GM21447 (cell line): Measurements from ENCODE around the gene KRTAP5-4.
"Not testable (repeated sequence)": the region's sequence is repeated elsewhere in the genome, so short reads cannot be mapped to it uniquely, and the experiment has no call there.

Source experiments
- ATAC-seq: cut with Tn5 transposase; IDR thresholded peaks from one replicate; pipeline ENCODE4 v1.9.1; 2021; ENCODE audit not compliant: unreplicated experiment

Gene KRTAP5-4, protein sequence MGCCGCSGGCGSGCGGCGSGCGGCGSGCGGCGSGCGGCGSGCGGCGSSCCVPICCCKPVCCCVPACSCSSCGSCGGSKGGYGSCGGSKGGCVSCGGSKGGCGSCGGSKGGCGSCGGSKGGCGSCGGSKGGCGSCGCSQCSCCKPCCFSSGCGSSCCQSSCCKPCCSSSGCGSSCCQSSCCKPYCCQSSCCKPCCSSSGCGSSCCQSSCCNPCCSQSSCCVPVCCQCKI

DNA sequence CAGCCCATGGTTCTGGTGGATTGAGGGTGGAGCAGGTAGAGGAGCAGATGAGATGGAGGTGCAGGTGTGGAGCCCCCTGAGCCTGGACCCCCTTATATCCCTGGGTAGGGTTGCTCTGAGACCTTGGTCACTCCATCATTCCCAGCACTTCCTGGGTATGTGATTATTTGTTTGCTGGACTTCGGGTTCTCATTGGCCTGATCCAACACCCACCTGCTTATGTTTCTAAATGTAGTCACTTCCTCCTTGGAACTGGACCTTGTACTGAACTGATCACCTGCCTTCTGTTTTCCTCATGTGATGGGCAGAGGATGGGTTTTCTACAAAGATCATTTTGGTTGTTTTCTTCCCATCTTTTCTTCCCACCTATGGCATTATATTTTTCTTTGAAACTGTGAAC is at the start of gene KRTAP5-4:
Gene KRTAP5-4 (minus strand): TSS at position 53 of the 400 bp plus-strand sequence. CDS start 45 bp downstream, at position 8.
- no peak for ATAC-seq

DNA sequence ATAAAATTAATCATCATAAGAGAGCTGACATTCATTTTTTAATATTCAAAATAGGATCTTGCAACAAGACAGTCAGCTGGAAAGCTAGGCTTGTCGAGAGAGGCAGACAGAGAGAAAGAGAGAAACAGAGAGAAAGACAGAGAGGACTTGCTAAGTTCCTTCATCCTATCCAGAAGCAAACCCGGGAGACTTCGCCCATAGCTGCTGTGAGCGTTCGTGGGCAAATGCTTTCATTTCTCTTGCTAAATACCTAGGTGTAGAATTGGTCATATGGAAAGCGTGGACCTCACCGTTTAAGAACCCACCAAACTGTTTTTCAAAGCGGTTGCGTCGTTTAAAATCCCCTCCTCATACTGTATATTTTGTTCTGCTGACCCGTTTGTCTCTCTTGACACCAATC is 49.7 kb upstream of the KRTAP5-4 start:
- ATAC-seq, result no peak

DNA sequence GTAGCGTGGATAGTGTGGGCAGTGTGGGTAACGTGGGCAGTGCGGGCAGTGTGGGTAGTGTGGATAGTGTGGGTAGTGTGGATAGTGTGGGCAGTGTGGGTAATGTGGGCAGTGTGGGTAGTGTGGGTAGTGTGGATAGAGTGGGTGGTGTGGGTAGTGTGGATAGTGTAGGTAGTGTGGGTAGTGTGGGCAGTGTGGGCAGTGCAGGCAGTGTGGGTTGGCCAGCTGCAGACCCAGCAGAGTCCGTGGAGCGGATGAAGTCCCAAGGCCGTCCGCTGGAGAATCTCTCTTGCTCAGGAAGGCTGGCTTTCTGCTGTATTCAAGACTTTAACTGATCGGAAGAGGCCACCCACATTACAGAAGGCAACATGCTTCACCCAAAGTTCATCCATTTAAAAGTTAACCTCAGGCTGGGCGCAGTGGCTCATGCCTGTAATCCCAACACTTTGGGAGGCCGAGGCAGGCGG is 49.0 kb upstream of the KRTAP5-4 start:
- no peak for ATAC-seq

DNA sequence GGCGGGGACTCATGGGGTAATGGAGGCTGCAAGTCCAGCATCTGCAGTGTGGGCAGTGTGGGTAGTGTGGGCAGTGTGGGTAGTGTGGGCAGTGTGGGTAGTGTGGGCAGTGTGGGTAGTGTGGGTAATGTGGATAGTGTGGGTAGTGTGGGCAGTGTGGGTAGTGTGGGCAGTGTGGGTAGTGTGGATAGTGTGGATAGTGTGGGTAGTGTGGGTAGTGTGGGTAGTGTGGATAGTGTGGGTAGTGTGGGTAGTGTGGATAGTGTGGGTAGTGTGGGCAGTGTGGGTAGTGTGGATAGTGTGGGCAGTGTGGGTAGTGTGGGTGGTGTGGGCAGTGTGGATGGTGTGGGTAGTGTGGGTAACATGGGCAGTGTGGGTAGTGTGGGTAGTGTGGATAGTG is 48.5 kb upstream of the KRTAP5-4 start:
- ATAC-seq, result not testable (repeated sequence)

DNA sequence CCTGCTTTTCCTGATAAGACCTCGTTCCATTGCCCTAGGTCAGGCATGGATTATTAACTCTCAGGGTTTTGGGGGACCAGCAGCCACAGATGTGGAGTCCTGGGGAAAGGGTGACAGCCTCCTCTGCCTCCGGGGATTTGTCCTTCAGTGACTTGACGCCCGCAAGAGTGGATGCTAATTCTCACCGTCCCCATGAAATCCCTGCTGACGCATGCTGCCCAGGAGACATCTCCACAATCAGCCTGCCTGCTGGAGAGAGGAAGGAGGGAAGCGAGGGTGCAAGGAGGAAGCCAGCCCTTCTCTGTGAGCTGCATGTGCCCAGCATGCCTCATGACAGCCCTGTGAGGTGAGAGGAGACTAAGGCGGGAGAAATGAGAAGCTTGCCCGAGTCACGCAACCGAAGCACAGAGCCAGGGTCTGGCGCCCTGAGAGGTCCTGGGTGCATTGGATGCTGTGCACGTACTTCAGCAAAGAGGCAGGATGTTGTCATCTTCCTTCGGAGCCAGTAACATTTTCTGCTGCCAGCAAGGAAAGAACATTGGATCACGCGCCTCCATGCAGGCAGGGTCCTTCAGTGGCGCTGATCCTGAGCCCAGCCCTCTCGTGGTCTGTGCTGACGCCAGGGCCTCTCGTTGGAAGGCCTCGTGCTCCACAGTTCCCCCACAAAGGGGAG is 47.7 kb upstream of the KRTAP5-4 start:
- no peak for ATAC-seq

DNA sequence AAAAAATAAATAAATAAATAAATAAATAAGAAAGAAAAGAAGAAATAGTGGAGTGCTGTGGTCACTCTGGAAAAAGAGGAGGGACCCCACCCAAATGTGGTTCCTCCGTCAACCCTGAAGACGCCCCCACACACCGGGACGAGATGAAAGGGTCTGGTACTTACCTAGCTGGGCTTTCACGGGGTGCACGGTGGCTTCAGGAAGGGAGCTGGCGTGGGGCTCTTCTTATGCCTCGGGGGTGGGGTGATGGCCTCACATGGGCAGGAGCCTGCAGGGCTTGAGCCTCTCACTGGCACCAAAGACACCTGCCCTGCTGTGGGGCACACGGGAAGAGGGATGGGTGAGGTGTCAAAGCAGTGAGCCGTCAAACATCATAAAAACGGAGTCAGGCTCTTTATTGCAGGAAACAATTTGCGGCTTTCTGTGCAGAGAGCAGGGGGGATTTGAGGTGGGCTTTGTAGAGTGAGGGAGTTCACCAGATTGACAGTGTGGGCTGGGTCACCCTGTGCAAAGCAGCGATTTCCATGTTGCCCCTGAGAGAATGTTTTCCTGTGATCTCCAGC is 47.1 kb upstream of the KRTAP5-4 start:
- no peak for ATAC-seq

DNA sequence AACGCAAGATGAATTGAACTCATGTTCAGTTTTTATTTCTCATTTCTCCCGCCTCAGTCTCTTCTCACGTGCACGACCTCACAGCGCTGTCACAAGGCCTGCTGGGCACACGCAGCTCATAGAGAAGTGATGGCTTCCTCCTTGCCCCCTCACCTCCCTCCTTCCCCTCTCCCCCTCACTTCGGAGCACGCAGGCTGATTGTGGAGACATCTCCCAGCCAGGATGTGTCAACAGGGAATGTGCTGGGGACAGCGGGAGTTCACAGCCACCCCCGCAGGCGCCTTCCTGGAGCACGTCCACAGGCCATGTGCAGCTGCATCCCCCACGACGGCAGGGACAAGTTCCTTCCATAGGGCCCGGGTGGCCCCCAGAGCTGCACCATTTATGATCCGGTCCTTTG is 46.0 kb upstream of the KRTAP5-4 start:
- no peak for ATAC-seq

DNA sequence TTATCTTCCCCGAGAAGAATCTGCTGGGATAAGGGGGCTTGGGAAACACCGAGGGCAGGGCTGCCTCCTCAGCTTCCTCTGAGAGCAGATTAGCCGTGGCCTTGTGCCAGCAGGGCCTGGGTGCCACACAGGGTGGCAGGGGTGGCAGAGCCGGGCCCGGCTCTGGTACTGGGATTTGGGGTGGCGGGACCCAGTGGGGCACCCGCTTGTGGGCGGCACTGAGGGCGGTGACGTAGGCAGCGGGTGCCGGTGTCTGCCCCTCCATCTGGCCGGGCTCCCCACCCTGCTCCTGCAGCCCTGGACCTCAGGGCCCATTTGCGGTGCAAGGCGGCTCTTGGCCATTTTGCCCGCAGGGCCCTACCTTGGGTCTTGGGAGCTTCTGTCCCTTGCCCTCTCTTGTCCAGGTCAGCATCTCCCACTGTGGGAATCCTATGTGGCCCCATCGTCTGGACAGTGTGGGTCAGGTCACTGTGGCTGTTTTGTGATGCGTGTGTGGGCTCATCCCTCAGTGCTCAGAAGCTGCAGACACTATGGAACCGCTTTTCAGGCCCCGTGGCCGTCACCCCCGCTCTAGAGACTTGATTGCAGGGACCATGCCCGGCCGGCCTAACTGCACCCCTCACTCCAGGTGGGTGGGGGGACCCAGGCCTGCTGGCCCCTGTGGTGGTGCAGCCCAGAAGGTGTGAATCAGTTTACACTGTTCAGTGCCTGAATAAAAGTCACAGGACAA is 45.3 kb upstream of the KRTAP5-4 start:
- ATAC-seq, result no peak

DNA sequence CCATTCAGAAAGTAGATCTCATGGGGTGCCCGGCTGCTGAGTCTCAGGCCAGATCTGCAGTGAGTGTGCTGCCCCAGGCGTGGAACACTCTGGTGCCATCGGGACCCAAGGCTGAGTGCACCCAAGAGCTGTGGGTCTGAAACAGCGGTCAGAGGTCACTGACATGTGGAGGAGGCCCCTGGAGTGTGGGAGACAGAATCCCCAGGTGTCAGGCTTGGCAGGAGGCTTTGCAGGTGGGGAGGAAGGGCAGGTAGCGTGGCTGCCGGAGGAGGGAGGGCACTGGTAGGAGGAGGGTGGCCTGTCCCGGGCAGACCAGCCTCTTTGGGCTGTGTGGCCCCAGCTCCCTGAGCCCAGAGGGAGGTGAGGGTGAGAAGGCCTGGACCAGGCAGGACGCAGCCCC is 43.4 kb upstream of the KRTAP5-4 start:
- ATAC-seq, result no peak

DNA sequence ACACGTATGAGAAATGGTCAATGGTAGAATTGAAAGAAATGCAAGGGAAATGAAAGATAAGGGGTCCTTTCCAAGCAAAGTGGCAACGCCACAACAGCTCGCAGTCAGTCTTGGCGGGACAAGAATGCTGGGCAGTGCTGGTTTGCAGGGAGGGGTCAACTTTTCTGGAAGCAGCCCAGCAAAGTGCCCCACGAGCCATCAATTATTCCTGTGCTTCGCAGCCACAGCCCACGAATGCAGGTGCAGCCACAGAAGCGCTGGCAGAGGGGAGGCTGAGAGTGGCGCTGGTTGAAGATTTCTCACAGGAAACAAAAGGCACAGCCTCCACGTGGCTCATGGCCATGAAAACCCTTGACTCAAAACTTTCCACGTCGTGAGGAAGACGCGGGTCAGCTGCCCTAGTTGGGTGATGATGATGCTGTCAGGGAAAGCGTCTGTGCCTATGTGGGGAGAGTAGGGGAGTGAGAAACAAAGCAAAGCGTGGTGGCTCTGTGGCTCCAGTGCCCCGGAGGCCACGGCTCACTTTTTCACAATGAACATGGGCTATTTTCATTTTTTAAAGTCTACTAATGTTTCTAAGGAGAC is 40.9 kb upstream of the KRTAP5-4 start:
- not testable (repeated sequence) for ATAC-seq

DNA sequence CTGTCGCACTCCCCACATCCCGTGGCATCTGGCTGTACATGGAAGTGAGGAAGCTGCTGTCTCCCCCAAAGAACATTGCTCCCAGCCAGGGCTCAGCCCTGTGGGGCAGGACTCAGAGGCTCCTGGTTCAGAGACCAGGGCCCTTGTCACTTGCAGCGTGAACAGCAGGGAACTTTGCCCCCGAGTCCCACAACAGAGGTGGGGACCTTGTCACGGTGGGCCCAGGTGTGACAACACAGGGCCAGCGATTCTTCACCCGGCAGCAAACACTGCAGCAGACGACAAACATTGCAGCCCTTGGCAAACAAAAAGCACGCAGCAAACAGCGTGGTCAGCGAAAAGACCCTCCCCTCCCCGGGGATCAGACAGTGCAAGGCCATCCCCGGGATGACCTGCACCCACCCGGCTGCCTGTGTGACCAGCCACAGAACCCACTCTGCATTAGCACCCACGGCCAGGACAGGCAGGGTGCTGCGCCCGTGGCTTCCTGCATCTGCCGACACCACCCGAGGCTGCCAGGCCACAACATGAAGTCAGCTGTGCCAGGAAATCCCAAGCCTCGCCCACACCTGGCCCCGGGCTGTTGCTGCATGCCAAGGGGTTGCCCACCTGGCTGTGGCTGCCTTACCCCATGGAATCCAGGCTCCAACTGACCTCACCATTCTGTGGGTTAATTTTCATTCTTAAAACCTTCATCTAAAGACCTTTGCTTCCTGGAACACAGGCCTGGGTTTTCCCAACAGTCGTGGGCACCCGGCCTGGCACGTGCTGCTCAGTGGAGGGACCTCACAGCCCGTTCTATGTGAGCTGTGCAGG is 39.7 kb upstream of the KRTAP5-4 start:
- ATAC-seq, result not testable (repeated sequence)

DNA sequence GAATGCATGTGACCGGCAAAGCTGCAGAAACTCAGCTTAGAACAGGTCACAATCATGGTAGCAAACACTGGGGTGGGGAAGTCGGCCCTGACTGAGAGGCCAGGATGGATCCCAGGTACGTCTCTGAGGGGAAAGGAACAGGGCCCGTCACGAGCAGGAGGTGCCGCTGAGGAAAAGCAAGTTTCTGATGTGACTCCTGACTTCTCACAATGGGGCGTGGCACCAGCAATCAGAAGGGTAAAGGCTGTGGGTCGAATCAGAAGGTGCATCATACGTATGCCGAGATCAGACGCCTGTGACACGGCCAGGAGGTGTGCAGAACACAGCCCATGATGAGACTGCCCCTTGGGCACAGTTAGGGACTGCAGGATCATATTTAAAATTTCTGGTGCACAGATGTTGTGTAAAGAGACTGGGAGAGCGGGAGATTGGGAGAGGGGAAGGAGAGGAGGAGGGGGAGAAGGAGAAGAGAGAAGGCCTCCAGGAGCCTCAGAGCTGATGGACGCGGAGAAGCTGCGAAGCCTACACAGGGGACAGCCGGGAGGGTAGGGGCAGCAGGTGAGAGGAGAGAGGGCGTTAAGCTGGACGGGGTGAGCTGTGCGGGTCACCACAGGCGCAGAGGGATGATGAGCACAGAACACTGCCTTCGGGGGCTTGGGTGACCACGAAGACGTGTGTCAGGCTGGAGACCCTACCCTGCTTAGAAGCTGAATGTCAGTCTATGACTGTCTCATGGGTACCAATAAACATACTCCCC is 38.4 kb upstream of the KRTAP5-4 start:
- no peak for ATAC-seq

DNA sequence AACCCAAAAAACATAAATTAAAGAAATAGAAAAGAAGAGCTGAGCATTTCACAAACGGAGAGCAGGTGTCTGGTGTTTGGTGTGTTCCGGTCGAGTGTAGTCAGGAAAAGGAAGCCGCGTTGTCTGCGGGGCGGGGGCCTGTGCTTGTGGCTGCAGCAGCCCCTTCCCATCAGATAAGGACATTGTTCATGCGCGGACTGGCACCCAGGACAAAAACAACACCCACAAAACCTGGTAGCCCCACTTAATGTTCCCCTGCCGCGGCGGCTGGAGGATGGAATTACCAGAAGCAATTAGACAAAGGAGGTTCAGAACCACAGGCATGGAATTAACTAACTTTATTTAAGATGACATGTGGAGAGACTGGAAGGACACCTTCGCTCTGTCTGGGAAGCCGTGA is 37.6 kb upstream of the KRTAP5-4 start:
- ATAC-seq, result no peak

DNA sequence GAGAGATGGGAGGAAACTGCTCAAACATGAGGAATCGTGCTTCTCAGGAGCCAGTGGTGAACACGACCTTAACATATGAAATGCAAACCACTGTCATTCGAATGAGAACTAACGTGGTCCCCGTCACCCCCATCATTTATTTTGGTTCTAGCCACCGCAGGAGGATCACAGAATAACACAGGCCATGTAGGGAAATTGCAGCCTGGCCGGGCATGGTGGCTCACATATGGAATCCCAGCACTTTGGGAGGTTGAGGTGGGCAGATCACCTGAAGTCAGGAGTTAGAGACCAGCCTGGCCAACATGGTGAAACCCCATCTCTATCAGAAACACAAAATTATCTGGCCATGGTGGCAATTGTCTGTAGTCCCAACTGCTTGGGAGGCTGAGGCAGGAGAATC is 34.7 kb upstream of the KRTAP5-4 start:
- ATAC-seq, result no peak

DNA sequence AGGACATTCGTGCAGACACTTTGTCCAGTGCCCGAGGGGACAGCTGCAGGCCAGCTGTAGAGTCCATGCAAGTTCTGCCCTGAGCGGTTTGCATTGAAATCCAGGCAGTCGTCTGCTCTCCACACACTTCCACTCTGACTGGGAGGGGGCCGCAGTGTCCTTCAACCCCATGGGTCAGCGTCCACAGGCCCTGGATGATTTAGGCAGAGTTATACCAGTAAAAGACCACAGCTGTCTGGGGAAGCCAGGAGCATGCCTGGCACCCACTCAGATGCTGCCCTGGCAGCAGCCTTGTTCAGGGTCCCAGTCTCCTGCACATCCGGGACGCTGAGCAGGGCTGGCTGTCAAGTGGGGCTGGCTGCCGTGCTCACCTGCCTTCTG is 34.1 kb upstream of the KRTAP5-4 start:
- ATAC-seq, result no peak

DNA sequence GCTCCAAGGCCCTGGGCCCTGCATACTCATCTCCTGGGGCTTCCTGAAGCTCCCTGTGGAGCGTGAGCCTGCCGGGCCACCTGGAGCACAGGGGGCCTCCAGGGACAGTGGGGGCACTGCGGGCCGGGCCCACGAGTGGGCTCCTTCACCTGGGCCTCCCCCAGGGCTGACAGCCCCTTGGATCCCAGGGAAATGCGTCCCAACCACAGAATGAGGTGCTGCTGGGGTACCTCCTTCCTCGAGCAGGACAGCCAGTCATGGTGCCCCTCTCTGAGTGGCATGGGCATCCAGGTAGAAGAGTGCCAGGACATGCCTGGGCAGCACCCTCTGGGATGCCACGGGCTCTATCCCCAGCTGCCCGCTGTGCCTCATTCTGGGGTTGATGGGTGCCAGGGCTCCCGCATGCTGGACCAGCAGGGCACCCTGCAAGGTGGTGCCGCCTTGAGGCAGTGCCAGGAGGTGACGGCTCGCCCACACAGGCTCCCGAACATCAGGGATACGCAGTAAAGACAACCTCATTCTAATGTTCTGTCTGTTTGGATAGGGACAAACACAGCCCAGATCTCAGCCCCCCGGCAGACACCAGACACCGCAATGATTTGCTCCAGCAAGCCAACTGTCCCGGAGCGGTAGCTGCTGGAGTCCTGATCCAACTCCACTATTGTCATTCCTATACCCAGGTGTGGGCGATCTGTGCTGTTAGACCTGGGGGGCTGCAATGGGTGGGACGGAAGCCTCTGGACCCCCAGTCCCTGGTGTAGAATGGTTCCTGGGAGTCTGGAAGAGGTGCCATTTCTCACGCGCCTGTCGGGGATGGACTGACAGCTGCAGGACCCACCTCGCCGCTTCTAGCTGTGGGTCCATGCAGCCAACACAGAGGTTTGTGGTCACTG is 33.5 kb upstream of the KRTAP5-4 start:
- no peak for ATAC-seq

DNA sequence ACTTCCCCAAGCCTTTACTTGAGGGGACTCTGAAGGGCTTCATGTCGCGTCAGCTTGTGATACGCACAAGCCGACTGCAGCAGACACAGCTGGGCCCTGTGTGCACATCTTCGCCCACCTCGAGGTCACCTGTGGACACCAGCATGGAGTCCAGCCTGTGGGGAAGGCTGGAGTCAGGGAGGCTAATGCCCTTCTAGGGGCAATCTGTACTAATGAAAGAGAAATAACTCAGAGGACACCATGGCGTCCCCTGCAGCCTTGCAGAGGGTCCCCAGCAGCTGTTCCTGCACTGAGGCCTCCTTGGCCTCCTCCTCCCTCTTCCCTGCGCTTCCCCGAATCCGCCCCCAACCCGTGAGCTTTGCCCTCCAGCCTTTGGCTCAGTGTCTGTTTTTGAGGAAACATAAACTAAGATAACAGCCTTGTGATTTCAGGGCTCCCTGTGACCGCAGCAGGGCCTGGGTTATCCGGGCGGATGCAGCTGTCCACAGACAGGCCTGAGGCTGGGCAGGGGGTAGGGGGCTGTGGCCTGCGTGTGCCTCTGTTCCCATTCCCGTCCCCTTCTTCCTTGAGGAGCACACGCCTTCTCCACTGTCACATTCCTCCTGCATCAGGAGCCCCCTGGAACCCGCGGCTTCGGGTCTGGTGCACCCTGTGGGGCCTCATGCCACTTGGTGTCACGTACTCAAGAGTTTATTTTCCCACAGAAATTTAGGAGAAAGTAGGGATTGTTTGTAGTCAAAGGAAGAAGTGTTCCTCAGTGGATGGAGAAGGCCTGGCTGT is 32.6 kb upstream of the KRTAP5-4 start:
- no peak for ATAC-seq
